ENCODE results near the gene MT4. TPM values are rescaled to one million over a fixed set of nuclear protein-coding genes. Genes with fewer than 3 reads are reported as not detected.

The MT4 gene
- total RNA-seq, 1 donor from 2014 or later, result not detected

DNA sequence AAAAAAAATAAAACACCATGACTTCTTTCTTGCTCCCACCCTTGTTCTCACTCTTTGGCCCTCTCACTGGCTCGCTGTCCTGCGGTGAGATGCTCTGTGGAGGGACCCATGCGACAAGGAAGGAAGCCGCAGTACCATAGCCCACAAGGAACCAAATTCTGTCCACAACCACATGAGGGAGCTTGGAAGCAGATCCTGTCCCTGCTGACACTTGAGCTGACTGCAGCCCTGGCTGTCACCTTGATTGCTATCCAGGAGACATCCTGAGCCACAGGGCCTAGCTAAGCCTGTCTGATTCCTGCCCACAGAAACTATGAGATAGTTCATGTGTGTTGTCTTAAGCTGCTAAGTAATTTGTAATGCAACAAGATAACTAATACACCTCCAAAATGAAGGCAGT, 38.7 kb downstream of the MT4 start:
- Mint-ChIP-seq H3K27ac (no peak overlapping the region), H3K36me3 (ENCODE audit: low read depth) (no peaks in the 10 kb centered on the region), H3K9me3 (peaks cover 3% of the 10 kb centered on the region), H3K4me3 (no peak overlapping the region), H3K4me1 (peaks cover 9% of the 10 kb centered on the region), H3K27me3 (peaks cover 15% of the 10 kb centered on the region)
- POLR2A ChIA-PET, result no interaction called here
- intact Hi-C loops (cut with micrococcal nuclease), result loop anchor here (5.0 to 10.0 kb wide), 2 partner anchors 91 to 931 kb away; partner anchors contain the start of gene CCDC102A
- ATAC-seq (ENCODE audit: low read depth) (no peak), DNase-seq (no peak)
- TF ChIP-seq, protein P1, sequence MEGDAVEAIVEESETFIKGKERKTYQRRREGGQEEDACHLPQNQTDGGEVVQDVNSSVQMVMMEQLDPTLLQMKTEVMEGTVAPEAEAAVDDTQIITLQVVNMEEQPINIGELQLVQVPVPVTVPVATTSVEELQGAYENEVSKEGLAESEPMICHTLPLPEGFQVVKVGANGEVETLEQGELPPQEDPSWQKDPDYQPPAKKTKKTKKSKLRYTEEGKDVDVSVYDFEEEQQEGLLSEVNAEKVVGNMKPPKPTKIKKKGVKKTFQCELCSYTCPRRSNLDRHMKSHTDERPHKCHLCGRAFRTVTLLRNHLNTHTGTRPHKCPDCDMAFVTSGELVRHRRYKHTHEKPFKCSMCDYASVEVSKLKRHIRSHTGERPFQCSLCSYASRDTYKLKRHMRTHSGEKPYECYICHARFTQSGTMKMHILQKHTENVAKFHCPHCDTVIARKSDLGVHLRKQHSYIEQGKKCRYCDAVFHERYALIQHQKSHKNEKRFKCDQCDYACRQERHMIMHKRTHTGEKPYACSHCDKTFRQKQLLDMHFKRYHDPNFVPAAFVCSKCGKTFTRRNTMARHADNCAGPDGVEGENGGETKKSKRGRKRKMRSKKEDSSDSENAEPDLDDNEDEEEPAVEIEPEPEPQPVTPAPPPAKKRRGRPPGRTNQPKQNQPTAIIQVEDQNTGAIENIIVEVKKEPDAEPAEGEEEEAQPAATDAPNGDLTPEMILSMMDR (IDR thresholded peaks at IDR 0.05), result no peak
- CTCF ChIA-PET, result interaction anchor here (1.0 to 3.9 kb wide), 3 partner anchors 25 to 99 kb away, joined by 3 to 21 read pairs (median 13); no protein-coding TSS in a partner anchor

DNA sequence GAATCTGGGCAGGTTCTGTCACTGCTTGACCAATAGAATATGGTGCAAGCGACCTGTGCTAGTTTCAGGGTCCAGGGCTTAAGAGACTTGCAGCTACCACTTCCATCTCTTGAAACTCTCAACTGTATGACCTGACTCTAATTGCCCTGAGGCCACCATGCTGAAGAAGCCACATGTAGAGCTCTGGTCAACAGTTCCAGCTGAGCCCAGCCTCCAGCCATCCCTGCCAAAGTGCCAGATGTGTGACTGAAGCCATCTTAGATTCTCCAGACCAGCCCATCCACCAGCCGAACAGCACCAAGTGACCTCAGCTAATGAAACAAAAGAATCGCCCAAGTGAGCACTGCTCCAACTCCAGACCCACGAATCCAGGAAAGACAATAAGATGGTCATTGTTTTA, 40.1 kb downstream of the MT4 start:
- Mint-ChIP-seq H3K27ac (no peak overlapping the region), H3K9me3 (peaks cover 3% of the 10 kb centered on the region), H3K36me3 (ENCODE audit: low read depth) (no peaks in the 10 kb centered on the region), H3K4me3 (no peak overlapping the region), H3K4me1 (peaks cover 21% of the 10 kb centered on the region), H3K27me3 (peaks cover 15% of the 10 kb centered on the region)
- ATAC-seq (ENCODE audit: low read depth) (no peak), DNase-seq (no peak)
- POLR2A ChIA-PET, result interaction anchor here (0.6 kb wide), 1 partner anchor 82 kb away, joined by 3 read pairs; no protein-coding TSS in a partner anchor
- intact Hi-C loops (cut with micrococcal nuclease), result loop anchor here (5.0 to 10.0 kb wide), 3 partner anchors 93 to 1522 kb away; partner anchors contain the start of genes CCDC102A and CFAP20
- CTCF ChIA-PET, result interaction anchor here (0.7 to 1.9 kb wide), 3 partner anchors 91 to 97 kb away, joined by 3 to 13 read pairs (median 7); no protein-coding TSS in a partner anchor
- TF ChIP-seq, protein P1 (IDR thresholded peaks at IDR 0.05), result no peak

DNA sequence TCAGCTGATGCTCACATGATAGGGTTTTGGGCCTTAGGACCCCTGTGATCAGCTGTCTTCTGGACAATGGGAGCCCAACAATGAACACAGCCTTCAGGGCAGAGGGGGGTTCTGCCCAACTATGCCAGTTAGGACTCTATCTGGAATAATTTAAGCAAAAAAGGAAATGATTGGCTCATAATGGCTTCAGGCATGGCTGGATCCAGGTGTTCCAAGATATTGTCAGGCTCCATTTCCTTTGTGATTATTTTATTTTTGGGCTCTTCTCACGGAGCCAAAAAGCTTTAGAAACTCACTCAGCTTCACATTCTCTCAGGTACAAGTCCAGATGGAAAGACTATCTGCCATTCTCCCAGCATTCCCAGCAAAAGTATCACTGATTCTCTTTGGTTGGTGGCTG, 40.6 kb downstream of the MT4 start:
- H3K9me3 Mint-ChIP-seq, result peaks cover 3% of the 10 kb centered on the region
- no peak overlapping the region for H3K4me3 Mint-ChIP-seq
- POLR2A ChIA-PET, result interaction anchor here (0.6 to 1.5 kb wide), 3 partner anchors 14 to 82 kb away, joined by 3 read pairs; no protein-coding TSS in a partner anchor
- H3K27ac Mint-ChIP-seq, result no peak overlapping the region
- no peaks in the 10 kb centered on the region for H3K36me3 Mint-ChIP-seq (ENCODE audit: low read depth)
- TF ChIP-seq, protein P1 (IDR thresholded peaks at IDR 0.05), result no peak
- peaks cover 26% of the 10 kb centered on the region for H3K4me1 Mint-ChIP-seq
- H3K27me3 Mint-ChIP-seq, result peaks cover 10% of the 10 kb centered on the region
- CTCF ChIA-PET, result interaction anchor here (0.7 to 1.1 kb wide), 2 partner anchors 91 to 96 kb away, joined by 3 to 7 read pairs; no protein-coding TSS in a partner anchor
- ATAC-seq (ENCODE audit: low read depth) (no peak), DNase-seq (no peak)
- intact Hi-C loops (cut with micrococcal nuclease), result loop anchor here (5.0 to 10.0 kb wide), 2 partner anchors 929 to 1522 kb away; partner anchors contain the start of genes CCDC102A and CFAP20

DNA sequence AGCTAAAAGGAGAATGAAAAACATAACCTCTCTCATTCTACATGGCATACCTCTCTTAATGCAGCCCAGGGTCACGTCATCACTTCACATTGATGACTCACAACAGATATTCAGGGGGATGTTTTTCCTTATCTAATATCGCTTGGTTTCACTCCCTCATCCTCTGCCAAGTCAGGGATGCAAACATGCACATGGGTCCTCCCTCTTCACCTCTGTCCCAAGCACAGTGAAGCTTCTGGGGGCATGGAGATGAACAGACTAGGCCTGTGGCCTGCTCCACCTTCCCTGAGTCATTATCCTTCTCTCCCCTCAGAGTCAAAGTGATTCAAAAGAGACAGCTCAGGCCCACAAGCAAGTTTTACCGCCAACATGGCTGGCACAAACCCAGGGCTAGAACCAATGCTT, 41.2 kb downstream of the MT4 start:
- peaks cover 32% of the 10 kb centered on the region for H3K4me1 Mint-ChIP-seq
- ChIA-PET POLR2A (interaction anchor here (0.7 to 1.7 kb wide), 3 partner anchors 14 to 77 kb away, joined by 3 to 5 read pairs (median 3); partner anchors contain the start of gene MT1X), CTCF (interaction anchor here (1.1 kb wide), 1 partner anchor 96 kb away, joined by 7 read pairs; no protein-coding TSS in a partner anchor)
- TF ChIP-seq, protein P1 (IDR thresholded peaks at IDR 0.05), result no peak
- intact Hi-C loops (cut with micrococcal nuclease), result loop anchor here (5.0 to 10.0 kb wide), 2 partner anchors 929 to 1521 kb away; partner anchors contain the start of genes CCDC102A and CFAP20
- H3K27ac Mint-ChIP-seq, result no peak overlapping the region
- ATAC-seq (ENCODE audit: low read depth) (no peak), DNase-seq (no peak)
- no peak overlapping the region for H3K4me3 Mint-ChIP-seq
- no peaks in the 10 kb centered on the region for H3K36me3 Mint-ChIP-seq (ENCODE audit: low read depth)
- H3K9me3 Mint-ChIP-seq, result peaks cover 3% of the 10 kb centered on the region
- H3K27me3 Mint-ChIP-seq, result peaks cover 6% of the 10 kb centered on the region

DNA sequence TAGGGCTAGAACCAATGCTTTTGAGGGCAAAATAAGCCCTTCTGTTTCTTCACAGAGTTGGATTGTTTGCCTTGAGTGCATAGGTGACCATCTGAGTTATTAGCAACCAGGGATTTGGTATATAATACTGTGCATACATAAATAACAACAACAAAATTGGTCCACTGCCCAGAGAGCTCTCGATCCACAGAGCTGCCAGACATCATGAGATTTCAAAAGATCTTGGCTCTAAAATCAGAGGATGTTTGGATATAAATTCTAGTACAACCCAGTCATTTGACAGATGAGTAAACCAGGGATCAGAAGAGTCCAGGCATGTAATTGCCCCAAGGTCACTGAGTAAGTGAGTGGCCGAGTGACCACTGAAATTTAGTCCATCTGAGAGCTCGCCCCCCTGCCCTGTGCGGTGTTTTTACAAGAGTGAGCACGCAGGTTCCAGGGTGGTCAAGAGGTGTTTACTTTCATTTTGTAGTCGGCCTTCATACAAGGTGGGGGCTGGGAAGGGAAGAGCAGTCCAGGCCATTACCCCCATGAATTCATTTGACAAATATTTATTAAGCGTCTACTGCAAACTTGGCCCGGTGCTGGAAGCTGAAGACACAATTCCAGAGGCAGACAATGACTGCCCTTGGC, 41.7 kb downstream of the MT4 start:
- Mint-ChIP-seq H3K36me3 (ENCODE audit: low read depth) (no peaks in the 10 kb centered on the region), H3K4me1 (peaks cover 36% of the 10 kb centered on the region), H3K4me3 (no peak overlapping the region), H3K27ac (peak overlapping the region; percentile 18), H3K9me3 (peaks cover 3% of the 10 kb centered on the region), H3K27me3 (peaks cover 5% of the 10 kb centered on the region)
- intact Hi-C loops (cut with micrococcal nuclease), result loop anchor here (5.0 to 10.0 kb wide), 2 partner anchors 928 to 1521 kb away; partner anchors contain the start of genes CCDC102A and CFAP20
- POLR2A ChIA-PET, result interaction anchor here (1.1 to 1.7 kb wide), 3 partner anchors 24 to 76 kb away, joined by 3 to 5 read pairs (median 5); partner anchors contain the start of genes MT1F and MT1X
- ATAC-seq (ENCODE audit: low read depth) (no peak), DNase-seq (no peak)
- CTCF ChIA-PET, result interaction anchor here (2.0 kb wide), 1 partner anchor 95 kb away, joined by 8 read pairs; no protein-coding TSS in a partner anchor
- TF ChIP-seq, protein P1 (IDR thresholded peaks at IDR 0.05), result no peak

Data from activated B cell treated with CpG ODN at 0.5 μM for 24 hours (primary cell).